SK-N-SH treated with all-trans-retinoic acid at 6 μM for 48 hours (cell line): Measurements from ENCODE around the gene SDHB.

Experiments
- ATAC-seq: fragments of 200-7000 bp; cut with Tn5 transposase; 3 replicates; pipeline ENCODE4 v1.9.1; 2020; ENCODE audit warnings: mild to moderate bottlenecking, moderate library complexity
- ARNTL ChIP-seq: fragments of 450-650 bp; formaldehyde crosslinking; IDR thresholded peaks from 2 replicates; pipeline ENCODE4 v1.5.0; 2020; ENCODE audit warnings: low read depth, mild to moderate bottlenecking, moderate library complexity, borderline replicate concordance
- CSRNP3 ChIP-seq: fragments of 250-450 bp; sonication (Bioruptor Pico); IDR thresholded peaks from 2 replicates; pipeline ENCODE4 v1.5.1; 2021; ENCODE audit warnings: mild to moderate bottlenecking, moderate library complexity
- ESRRG ChIP-seq: fragments of 250-450 bp; sonication (Bioruptor Pico); IDR thresholded peaks from 2 replicates; pipeline ENCODE4 v1.6.1; 2021; ENCODE audit warnings: mild to moderate bottlenecking
- GLIS3 ChIP-seq: fragments of 250-450 bp; sonication (Bioruptor Pico); IDR thresholded peaks from 2 replicates; pipeline ENCODE4 v1.5.0; 2020; ENCODE audit warnings: mild to moderate bottlenecking, moderate library complexity
- OSR1 ChIP-seq: fragments of 250-450 bp; sonication (Bioruptor Pico); IDR thresholded peaks from 2 replicates; pipeline ENCODE4 v1.8.0; 2022; ENCODE audit warnings: moderate library complexity, mild to moderate bottlenecking, inconsistent platforms
- PATZ1 ChIP-seq: fragments of 250-450 bp; sonication (Bioruptor Pico); IDR thresholded peaks from 2 replicates; pipeline ENCODE4 v1.8.0; 2020; ENCODE audit warnings: mild to moderate bottlenecking, moderate library complexity, borderline replicate concordance
- POU6F1 ChIP-seq: fragments of 250-450 bp; sonication (Bioruptor Pico); IDR thresholded peaks from 2 replicates; pipeline ENCODE4 v1.8.0; 2021; ENCODE audit warnings: low read depth, mild to moderate bottlenecking, moderate library complexity, borderline replicate concordance
- RARB ChIP-seq: fragments of 250-450 bp; sonication (Bioruptor Pico); IDR thresholded peaks from 2 replicates; pipeline ENCODE4 v1.8.0; 2021; ENCODE audit warnings: mild to moderate bottlenecking, moderate library complexity
- SNAI2 ChIP-seq: fragments of 250-450 bp; sonication (Bioruptor Pico); IDR thresholded peaks from 2 replicates; pipeline ENCODE4 v1.5.0; 2020; ENCODE audit warnings: mild to moderate bottlenecking, moderate library complexity
- TCF4 ChIP-seq: fragments of 250-450 bp; sonication (Bioruptor Pico); IDR thresholded peaks from 2 replicates; pipeline ENCODE4 v1.8.0; 2021; ENCODE audit warnings: mild to moderate bottlenecking, moderate library complexity, borderline replicate concordance
- TSHZ2 ChIP-seq: fragments of 250-450 bp; sonication (Bioruptor Pico); IDR thresholded peaks from 2 replicates; pipeline ENCODE4 v1.5.0; 2020; ENCODE audit warnings: mild to moderate bottlenecking, moderate library complexity
- ZC3H10 ChIP-seq: fragments of 250-450 bp; sonication (Bioruptor Pico); IDR thresholded peaks from 2 replicates; pipeline ENCODE4 v1.5.1; 2021; ENCODE audit warnings: mild to moderate bottlenecking, moderate library complexity
- ZFP3 ChIP-seq: fragments of 250-450 bp; sonication (Bioruptor Pico); IDR thresholded peaks from 2 replicates; pipeline ENCODE4 v1.5.0; 2020; ENCODE audit warnings: mild to moderate bottlenecking, moderate library complexity
- ZFP30 ChIP-seq: fragments of 450-650 bp; formaldehyde crosslinking; IDR thresholded peaks from 2 replicates; pipeline ENCODE4 v1.5.0; 2022; ENCODE audit warnings: mild to moderate bottlenecking, moderate library complexity
- ZNF565 ChIP-seq: fragments of 450-650 bp; formaldehyde crosslinking; conservative IDR thresholded peaks from 2 replicates; pipeline ENCODE4 v1.5.0; 2020; ENCODE audit warnings: low read depth, mild to moderate bottlenecking, moderate library complexity
- ZNF8 ChIP-seq: fragments of 450-650 bp; formaldehyde crosslinking; IDR thresholded peaks from 2 replicates; pipeline ENCODE4 v1.5.0; 2020; ENCODE audit warnings: mild to moderate bottlenecking, moderate library complexity

The SDHB gene

GRCh38 chr1:16991571-16991970, 62.3 kb downstream of the SDHB start:
- ATAC-seq, result no peak
- TF ChIP-seq ZFP3 (CRISPR knock-in tag) (no peak), ZNF8 (CRISPR knock-in tag) (no peak), ZFP30 (CRISPR knock-in tag) (no peak), CSRNP3 (CRISPR knock-in tag) (no peak)
- TF ChIP-seq, all 23 proteins: peak for 0

GRCh38 chr1:16989676-16990391, 64.0 kb downstream of the SDHB start:
- TF ChIP-seq PATZ1 (no peak), ZNF565 (CRISPR knock-in tag) (no peak), RARB (CRISPR knock-in tag) (no peak), ARNTL (CRISPR knock-in tag) (no peak), ESRRG (CRISPR knock-in tag) (no peak), ZC3H10 (no peak), TSHZ2 (CRISPR knock-in tag) (no peak), GLIS3 (CRISPR knock-in tag) (no peak), POU6F1 (CRISPR knock-in tag) (no peak), TCF4 (CRISPR knock-in tag) (no peak), ZFP3 (CRISPR knock-in tag) (no peak), ZNF8 (CRISPR knock-in tag) (no peak), CSRNP3 (CRISPR knock-in tag) (no peak), SNAI2 (CRISPR knock-in tag) (no peak)
- ATAC-seq, result no peak

- ATAC-seq, result no peak
- TF ChIP-seq RARB (CRISPR knock-in tag), result no peak
- TF ChIP-seq ARNTL (CRISPR knock-in tag), result no peak
- no peak for TF ChIP-seq ZFP3 (CRISPR knock-in tag)
- TF ChIP-seq OSR1 (CRISPR knock-in tag), result no peak
- TF ChIP-seq TSHZ2 (CRISPR knock-in tag), result no peak
- no peak for TF ChIP-seq CSRNP3 (CRISPR knock-in tag)
- no peak for TF ChIP-seq ESRRG (CRISPR knock-in tag)
Measured at GRCh38 chr1:16988210-16988609, 65.6 kb downstream of the SDHB start.
